Type B pancreatic cell (in vitro differentiated cells): ENCODE measurements around the gene TMIGD1. TPM values are rescaled to one million over a fixed set of nuclear protein-coding genes. Genes with fewer than 3 reads are reported as not detected.
"Not testable (repeated sequence)": the region's sequence is repeated elsewhere in the genome, so short reads cannot be mapped to it uniquely, and the experiment has no call there.

ENCODE experiments used
- DNase-seq: peaks from one replicate; pipeline ENCODE4 v3.0.0; 2021; ENCODE audit warnings: mixed read lengths; ENCODE audit not compliant: unreplicated experiment; ENCODE audit errors: extremely low spot score
- H3K27ac Mint-ChIP-seq: 2 replicates; pipeline ENCODE4 v1.8.0; 2021; ENCODE audit warnings: mild to moderate bottlenecking, mixed read lengths
- H3K27me3 Mint-ChIP-seq: 2 replicates; pipeline ENCODE4 v1.8.0; 2021; ENCODE audit warnings: mixed read lengths
- H3K36me3 Mint-ChIP-seq: 2 replicates; pipeline ENCODE4 v1.8.0; 2021; ENCODE audit warnings: mixed read lengths
- H3K4me1 Mint-ChIP-seq: one replicate; pipeline ENCODE4 v1.8.0; 2021; ENCODE audit warnings: mixed read lengths; ENCODE audit not compliant: unreplicated experiment
- H3K4me3 Mint-ChIP-seq: 2 replicates; pipeline ENCODE4 v1.8.0; 2021; ENCODE audit warnings: mild to moderate bottlenecking, mixed read lengths
- H3K9me3 Mint-ChIP-seq: 2 replicates; pipeline ENCODE4 v1.8.0; 2021; ENCODE audit warnings: mixed read lengths
- total RNA-seq: library from RNA; stranded (reverse); gene quantifications from 2 replicates; pipeline ENCODE4 v1.2.1, GENCODE V29; 2021; ENCODE audit warnings: low replicate concordance
- TF ChIP-seq, protein P1 (sequence below): fragments of 200-600 bp; sonication (generic); conservative IDR thresholded peaks from 2 replicates; pipeline ENCODE4 v1.5.0; 2021; ENCODE audit warnings: antibody characterized with exemption, mild to moderate bottlenecking

Gene TMIGD1
- total RNA-seq, 1 donor from 2014 or later: not detected

- H3K4me1 Mint-ChIP-seq: peaks cover 17% of the 10 kb centered on the region
- DNase-seq: no peak
- H3K9me3 Mint-ChIP-seq: no peaks in the 10 kb centered on the region
- H3K27me3 Mint-ChIP-seq: no peaks in the 10 kb centered on the region
- TF ChIP-seq, protein P1, sequence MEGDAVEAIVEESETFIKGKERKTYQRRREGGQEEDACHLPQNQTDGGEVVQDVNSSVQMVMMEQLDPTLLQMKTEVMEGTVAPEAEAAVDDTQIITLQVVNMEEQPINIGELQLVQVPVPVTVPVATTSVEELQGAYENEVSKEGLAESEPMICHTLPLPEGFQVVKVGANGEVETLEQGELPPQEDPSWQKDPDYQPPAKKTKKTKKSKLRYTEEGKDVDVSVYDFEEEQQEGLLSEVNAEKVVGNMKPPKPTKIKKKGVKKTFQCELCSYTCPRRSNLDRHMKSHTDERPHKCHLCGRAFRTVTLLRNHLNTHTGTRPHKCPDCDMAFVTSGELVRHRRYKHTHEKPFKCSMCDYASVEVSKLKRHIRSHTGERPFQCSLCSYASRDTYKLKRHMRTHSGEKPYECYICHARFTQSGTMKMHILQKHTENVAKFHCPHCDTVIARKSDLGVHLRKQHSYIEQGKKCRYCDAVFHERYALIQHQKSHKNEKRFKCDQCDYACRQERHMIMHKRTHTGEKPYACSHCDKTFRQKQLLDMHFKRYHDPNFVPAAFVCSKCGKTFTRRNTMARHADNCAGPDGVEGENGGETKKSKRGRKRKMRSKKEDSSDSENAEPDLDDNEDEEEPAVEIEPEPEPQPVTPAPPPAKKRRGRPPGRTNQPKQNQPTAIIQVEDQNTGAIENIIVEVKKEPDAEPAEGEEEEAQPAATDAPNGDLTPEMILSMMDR: no peak
- H3K4me3 Mint-ChIP-seq: no peak overlapping the region
- H3K27ac Mint-ChIP-seq: peak overlapping the region; percentile 48
- no peaks in the 10 kb centered on the region for H3K36me3 Mint-ChIP-seq
These were observed 12.5 kb upstream of the TMIGD1 start for GRCh38 chr17:30346221-30346795.

DNA sequence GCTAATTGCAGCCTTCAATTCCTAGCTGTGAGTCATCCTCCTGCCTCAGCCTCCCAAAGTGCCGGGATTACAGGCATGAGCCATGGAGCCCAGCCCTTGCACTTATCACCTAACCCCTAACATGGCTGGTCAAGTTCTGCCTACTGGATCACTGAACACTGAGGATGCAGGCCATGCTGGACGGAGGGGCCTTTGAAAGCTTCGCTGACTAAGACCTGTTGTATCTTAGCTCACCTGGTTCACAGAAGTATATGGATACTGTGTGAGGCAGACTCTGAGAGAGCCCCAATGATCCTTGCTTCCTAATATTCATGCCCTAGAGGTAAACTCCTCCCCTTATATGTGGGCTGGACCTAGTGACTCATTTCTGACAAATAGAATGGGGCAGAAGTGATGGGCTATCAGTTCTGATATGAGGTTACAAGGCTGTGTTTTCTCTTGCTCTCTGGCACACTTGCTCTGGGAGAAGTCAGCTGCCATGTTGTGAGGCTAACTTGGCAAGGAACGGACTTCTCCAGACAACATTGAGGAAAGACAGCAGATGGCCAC, 11.7 kb upstream of the TMIGD1 start:
- Mint-ChIP-seq H3K4me1 (peaks cover 21% of the 10 kb centered on the region), H3K27ac (peak overlapping the region; percentile 48), H3K36me3 (no peaks in the 10 kb centered on the region), H3K9me3 (no peaks in the 10 kb centered on the region), H3K27me3 (no peaks in the 10 kb centered on the region), H3K4me3 (no peak overlapping the region)
- DNase-seq: no peak
- TF ChIP-seq, protein P1: no peak

DNA sequence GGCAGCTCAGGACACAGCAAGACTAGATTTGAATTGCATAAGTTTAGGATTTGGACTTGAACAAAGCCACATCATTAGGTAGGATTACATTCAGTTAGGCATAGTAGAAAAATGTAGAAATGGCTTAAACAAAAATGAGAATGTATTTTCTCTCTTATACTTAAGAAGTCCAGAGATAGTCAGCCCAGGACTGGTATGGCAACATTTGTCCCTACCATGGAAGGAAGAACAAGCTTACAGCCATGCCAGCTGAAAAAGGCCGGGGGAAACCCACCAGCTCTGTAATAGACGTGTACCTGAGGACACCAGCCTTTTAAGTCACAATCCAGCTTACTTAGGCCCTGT, 11.2 kb upstream of the TMIGD1 start:
- peaks cover 26% of the 10 kb centered on the region for H3K4me1 Mint-ChIP-seq
- H3K36me3 Mint-ChIP-seq: no peaks in the 10 kb centered on the region
- H3K4me3 Mint-ChIP-seq: peak overlapping the region; percentile 54
- TF ChIP-seq, protein P1: no peak
- no peaks in the 10 kb centered on the region for H3K27me3 Mint-ChIP-seq
- no peak for DNase-seq
- H3K9me3 Mint-ChIP-seq: peaks cover 2% of the 10 kb centered on the region
- peak overlapping the region; percentile 86 for H3K27ac Mint-ChIP-seq

- Mint-ChIP-seq H3K36me3 (no peaks in the 10 kb centered on the region), H3K27ac (peak overlapping the region; percentile 86), H3K27me3 (no peaks in the 10 kb centered on the region), H3K4me3 (peak overlapping the region; percentile 54), H3K9me3 (peaks cover 4% of the 10 kb centered on the region), H3K4me1 (peaks cover 29% of the 10 kb centered on the region)
- no peak for DNase-seq
- TF ChIP-seq, protein P1: no peak
These were observed 10.6 kb upstream of the TMIGD1 start for GRCh38 chr17:30344283-30345088.

DNA sequence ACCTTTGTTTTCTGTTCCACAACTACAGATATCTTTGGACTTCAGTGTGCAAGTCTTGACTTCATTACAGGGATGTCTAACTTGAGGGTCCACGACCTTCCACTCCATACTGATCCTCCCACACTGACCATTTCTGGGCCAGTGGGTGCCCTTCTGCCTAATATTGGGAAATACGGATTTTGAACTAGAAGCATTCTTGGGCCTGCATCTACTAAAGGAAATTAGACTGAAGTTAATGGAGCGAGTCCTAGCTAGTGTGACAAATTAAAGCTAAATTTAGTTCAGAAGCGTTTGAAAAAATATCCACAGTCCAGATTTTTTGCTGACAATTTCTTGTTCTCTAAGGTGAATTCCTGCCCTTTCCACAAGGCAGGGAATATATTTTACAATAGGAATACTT, 9.9 kb upstream of the TMIGD1 start:
- DNase-seq: no peak
- H3K27ac Mint-ChIP-seq: peak overlapping the region; percentile 86
- no peaks in the 10 kb centered on the region for H3K36me3 Mint-ChIP-seq
- H3K27me3 Mint-ChIP-seq: no peaks in the 10 kb centered on the region
- peaks cover 29% of the 10 kb centered on the region for H3K4me1 Mint-ChIP-seq
- H3K9me3 Mint-ChIP-seq: peaks cover 4% of the 10 kb centered on the region
- no peak overlapping the region for H3K4me3 Mint-ChIP-seq
- TF ChIP-seq, protein P1: no peak

DNA sequence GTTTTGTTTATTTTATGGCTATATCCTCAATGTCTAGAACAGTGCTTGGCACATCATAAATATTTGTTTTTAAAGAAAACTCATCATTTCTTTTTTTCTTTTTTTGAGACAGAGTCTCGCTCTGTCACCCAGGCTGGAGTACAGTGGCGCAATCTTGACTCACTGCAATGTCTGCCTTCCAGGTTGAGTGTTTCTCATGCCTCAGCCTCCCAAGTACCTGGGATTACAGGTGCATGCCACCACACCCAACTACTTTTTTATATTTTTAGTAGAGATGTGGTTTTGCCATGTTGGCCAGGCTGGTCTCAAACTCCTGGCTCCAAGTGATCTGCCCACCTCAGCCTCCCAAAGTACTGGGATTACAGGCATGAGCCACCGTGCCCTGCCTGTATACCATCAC, 9.4 kb upstream of the TMIGD1 start:
- peaks cover 29% of the 10 kb centered on the region for H3K4me1 Mint-ChIP-seq

More for the DNA sequence above, 9.4 kb upstream of the TMIGD1 start:
- H3K36me3 Mint-ChIP-seq, H3K9me3 Mint-ChIP-seq, DNase-seq, H3K4me3 Mint-ChIP-seq, H3K27me3 Mint-ChIP-seq: not testable (repeated sequence)
- H3K27ac Mint-ChIP-seq: peak overlapping the region; percentile 86
